ENCODE measurements around the gene NABP2. TPM values are rescaled to one million over a fixed set of nuclear protein-coding genes. Genes with fewer than 3 reads are reported as not detected.

NABP2 gene
- total and polyA plus RNA-seq, 12 donors, result 13.5 to 27.7 (median 20.4) TPM

DNA sequence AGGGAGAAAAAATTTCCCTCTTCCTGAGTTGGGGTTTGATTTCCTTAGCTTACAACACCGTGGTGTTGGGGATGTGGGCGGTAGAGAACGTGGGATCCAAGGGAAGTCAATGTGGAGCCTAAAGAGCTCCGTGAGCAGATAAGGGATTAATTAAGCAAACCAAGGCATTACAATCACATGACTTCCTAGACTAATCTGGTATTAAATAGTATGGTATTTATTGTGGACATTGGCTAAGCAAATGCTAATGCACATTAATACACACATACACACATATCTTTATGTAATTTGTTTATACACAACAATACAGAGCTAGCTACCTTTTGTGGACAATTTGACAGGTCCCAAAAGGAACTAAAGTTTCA, 1.6 kb upstream of the NABP2 start:
- Histone ChIP-seq H3K4me1 (peaks cover 4 to 53% (median 39%) of the 10 kb centered on the region in 9 donors), H3K4me3 (peak overlapping the region; percentile 39 to 89 (median 77)), H3K27ac (peak overlapping the region; percentile 81 to 99 (median 95)), H3K27me3 (no peaks in the 10 kb centered on the region), H3K9me3 (no peaks in the 10 kb centered on the region), H3K36me3 (peaks cover 0 to 20% (median 0%) of the 10 kb centered on the region in 9 donors)
- intact Hi-C loops (cut with DNase I), result loop anchor here in 5 of 10 donors (2.0 to 5.0 kb wide), 4 partner anchors 35 to 105 kb away; partner anchors contain the start of genes ANKRD52 (in 2 of the 5), ZC3H10 (in 2 of the 5), RPL41 (in 1 of the 5) and SMARCC2 (in 1 of the 5)
- DNase-seq, result no peak
- WGBS, 2 donors, result 7 to 11% methylated on average over 4 of the region's 4 CpGs
- TF ChIP-seq, protein P1, sequence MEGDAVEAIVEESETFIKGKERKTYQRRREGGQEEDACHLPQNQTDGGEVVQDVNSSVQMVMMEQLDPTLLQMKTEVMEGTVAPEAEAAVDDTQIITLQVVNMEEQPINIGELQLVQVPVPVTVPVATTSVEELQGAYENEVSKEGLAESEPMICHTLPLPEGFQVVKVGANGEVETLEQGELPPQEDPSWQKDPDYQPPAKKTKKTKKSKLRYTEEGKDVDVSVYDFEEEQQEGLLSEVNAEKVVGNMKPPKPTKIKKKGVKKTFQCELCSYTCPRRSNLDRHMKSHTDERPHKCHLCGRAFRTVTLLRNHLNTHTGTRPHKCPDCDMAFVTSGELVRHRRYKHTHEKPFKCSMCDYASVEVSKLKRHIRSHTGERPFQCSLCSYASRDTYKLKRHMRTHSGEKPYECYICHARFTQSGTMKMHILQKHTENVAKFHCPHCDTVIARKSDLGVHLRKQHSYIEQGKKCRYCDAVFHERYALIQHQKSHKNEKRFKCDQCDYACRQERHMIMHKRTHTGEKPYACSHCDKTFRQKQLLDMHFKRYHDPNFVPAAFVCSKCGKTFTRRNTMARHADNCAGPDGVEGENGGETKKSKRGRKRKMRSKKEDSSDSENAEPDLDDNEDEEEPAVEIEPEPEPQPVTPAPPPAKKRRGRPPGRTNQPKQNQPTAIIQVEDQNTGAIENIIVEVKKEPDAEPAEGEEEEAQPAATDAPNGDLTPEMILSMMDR (IDR thresholded peaks at IDR 0.05), result no peak
- no peak for ATAC-seq

DNA sequence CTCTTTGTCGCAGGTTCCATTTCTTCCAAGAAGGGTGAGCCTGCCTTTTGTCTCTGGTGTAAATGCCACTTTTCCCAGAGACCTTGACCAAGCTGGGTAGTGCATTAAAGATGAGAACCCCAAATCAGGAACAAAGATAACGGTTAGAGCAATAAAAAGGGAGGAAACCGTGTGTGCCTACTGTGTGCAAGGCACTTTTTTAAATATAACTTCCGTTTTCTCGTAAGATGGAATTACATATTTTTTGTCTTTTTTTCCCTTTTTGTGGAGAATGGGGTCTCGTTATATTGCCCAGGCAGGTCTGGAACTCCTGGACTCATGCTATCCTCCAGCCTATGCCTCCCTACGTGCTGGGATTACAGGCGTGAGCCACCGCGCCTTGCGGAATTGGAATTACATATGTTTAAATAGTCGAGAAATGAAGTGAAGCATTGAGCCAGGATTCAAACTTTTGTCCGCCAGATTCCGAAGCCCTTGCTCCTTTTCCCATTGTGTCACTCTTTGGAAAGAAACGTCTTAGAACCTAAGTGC, 506 bp upstream of the NABP2 start:
- DNase-seq (no peak), ATAC-seq (no peak)
- Histone ChIP-seq H3K4me1 (peaks cover 4 to 53% (median 39%) of the 10 kb centered on the region in 9 donors), H3K27me3 (no peaks in the 10 kb centered on the region), H3K36me3 (peaks cover 0 to 29% (median 0%) of the 10 kb centered on the region in 9 donors), H3K4me3 (peak overlapping the region in 8 of 10 donors; percentile 12 to 78 (median 72)), H3K27ac (peak overlapping the region in 9 of 10 donors; percentile 33 to 99 (median 85)), H3K9me3 (no peaks in the 10 kb centered on the region)
- intact Hi-C loops (cut with DNase I), result loop anchor here in 6 of 10 donors (1.0 to 5.0 kb wide), 7 partner anchors 30 to 106 kb away; partner anchors contain the start of genes ZC3H10 (in 5 of the 6), ANKRD52 (in 2 of the 6), RPL41 (in 1 of the 6) and SMARCC2 (in 1 of the 6)
- TF ChIP-seq, protein P1 (IDR thresholded peaks at IDR 0.05), result no peak
- WGBS, 2 donors, result 26 to 29% methylated on average over 15 of the region's 15 CpGs

DNA sequence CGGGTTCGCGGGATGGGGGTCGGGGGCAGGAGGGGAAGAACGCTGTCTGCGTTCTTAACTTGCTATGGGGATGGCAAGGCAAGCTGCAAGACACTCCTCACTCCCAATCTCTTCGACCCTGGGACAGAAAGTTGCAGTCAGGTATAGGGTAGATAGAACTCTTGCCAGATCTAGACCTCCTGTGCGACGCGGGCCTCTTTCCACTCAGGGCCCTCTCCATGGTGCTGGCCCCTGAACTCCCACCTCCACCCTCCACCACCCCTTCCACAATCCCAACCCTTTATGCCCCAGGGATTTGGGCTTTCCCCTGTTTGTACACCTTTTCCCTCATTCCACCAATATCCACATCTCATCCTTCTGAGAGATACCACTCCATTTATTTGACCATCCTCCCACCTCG, 812 bp downstream of the NABP2 start:
- 71 to 77% methylated on average over 11 of the region's 11 CpGs for WGBS, 2 donors
- no peaks in the 10 kb centered on the region for H3K27me3 ChIP-seq
- H3K9me3 ChIP-seq, result no peaks in the 10 kb centered on the region
- TF ChIP-seq, protein P1 (IDR thresholded peaks at IDR 0.05), result no peak
- peaks cover 4 to 42% (median 34%) of the 10 kb centered on the region in 9 donors for H3K4me1 ChIP-seq
- no peak for ATAC-seq
- H3K36me3 ChIP-seq, result peaks cover 0 to 40% (median 0%) of the 10 kb centered on the region in 9 donors
- peak overlapping the region in 7 of 10 donors; percentile 81 to 99 (median 93) for H3K27ac ChIP-seq
- peak overlapping the region in 9 of 10 donors; percentile 58 to 78 (median 71) for H3K4me3 ChIP-seq
- DNase-seq, result no peak
- intact Hi-C loops (cut with DNase I), result loop anchor here in 6 of 10 donors (1.0 to 5.0 kb wide), 7 partner anchors 32 to 108 kb away; partner anchors contain the start of genes ZC3H10 (in 4 of the 6), ANKRD52 (in 2 of the 6), RPL41 (in 1 of the 6) and SMARCC2 (in 1 of the 6)

DNA sequence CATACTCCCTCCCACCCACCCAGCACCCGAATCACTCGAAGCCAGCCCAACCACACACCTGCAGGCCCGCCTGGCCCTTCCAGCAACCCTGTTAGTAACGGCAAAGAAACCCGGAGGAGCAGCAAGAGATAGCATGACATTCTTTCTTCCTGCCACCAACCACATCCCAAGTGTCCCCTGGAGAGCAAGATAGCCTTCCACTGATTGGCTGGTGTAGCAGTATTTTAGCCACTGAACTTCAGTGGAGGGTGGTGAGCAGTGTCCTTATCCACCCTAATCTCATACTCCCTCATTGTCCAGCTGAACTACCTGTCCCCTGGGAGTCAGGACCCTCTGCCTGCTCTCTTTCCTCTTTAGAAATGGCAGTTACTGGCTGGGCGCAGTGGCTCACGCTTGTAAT, 4.9 kb downstream of the NABP2 start:
- H3K4me3 ChIP-seq, result no peak overlapping the region
- peaks cover 0 to 40% (median 0%) of the 10 kb centered on the region in 9 donors for H3K36me3 ChIP-seq
- TF ChIP-seq, protein P1 (IDR thresholded peaks at IDR 0.05), result no peak
- intact Hi-C loops (cut with DNase I), result no loop called here
- no peak overlapping the region for H3K27ac ChIP-seq
- H3K27me3 ChIP-seq, result no peaks in the 10 kb centered on the region
- H3K4me1 ChIP-seq, result peaks cover 0 to 11% (median 7%) of the 10 kb centered on the region in 9 donors
- no peak for ATAC-seq
- WGBS, 2 donors, result 71 to 79% methylated on average over 7 of the region's 7 CpGs
- DNase-seq, result no peak
- H3K9me3 ChIP-seq, result no peaks in the 10 kb centered on the region

All from heart right ventricle (tissue), 16 donors.